Lower leg skin (tissue), 3 donors: ENCODE results near the gene POU5F1.
"Not testable (repeated sequence)": the region's sequence is repeated elsewhere in the genome, so short reads cannot be mapped to it uniquely, and the experiment has no call there.

Source experiments
- POLR2A ChIP-seq, 2 donors: fragments of 450-650 bp; IDR thresholded peaks; one replicate each; pipeline ENCODE4 v1.6.1; 2016 to 2017; ENCODE audit warnings: antibody characterized with exemption in 2 of 2, mild to moderate bottlenecking in 1 of 2, moderate library complexity in 1 of 2
- TF ChIP-seq, protein P1 (sequence below), 3 donors: fragments of 450-650 bp; IDR thresholded peaks; one replicate each; pipeline ENCODE4 v1.5.1; 2016; ENCODE audit warnings: antibody characterized with exemption in 3 of 3, mild to moderate bottlenecking in 3 of 3, moderate library complexity in 2 of 3

DNA sequence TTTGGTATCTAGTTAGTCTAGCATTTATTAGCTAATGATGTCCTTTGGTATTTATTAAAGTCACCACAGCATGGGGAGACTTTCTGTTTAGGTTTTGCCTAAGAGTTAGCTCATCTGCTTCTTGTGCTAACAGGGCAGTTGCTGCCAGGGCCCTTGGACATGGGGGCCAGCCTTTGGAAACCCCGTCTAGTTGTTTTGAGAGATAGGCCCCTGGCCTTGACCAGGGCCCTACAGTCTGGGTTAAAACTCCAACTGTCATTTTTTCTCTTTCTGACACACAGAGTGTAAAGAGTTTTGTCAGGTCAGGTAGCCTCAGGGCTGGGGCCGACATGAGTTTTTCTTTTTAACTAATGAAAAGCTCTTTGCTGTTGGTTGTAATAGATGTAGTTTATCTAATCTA, 12.8 kb upstream of the POU5F1 start:
- TF ChIP-seq, protein P1, sequence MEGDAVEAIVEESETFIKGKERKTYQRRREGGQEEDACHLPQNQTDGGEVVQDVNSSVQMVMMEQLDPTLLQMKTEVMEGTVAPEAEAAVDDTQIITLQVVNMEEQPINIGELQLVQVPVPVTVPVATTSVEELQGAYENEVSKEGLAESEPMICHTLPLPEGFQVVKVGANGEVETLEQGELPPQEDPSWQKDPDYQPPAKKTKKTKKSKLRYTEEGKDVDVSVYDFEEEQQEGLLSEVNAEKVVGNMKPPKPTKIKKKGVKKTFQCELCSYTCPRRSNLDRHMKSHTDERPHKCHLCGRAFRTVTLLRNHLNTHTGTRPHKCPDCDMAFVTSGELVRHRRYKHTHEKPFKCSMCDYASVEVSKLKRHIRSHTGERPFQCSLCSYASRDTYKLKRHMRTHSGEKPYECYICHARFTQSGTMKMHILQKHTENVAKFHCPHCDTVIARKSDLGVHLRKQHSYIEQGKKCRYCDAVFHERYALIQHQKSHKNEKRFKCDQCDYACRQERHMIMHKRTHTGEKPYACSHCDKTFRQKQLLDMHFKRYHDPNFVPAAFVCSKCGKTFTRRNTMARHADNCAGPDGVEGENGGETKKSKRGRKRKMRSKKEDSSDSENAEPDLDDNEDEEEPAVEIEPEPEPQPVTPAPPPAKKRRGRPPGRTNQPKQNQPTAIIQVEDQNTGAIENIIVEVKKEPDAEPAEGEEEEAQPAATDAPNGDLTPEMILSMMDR (IDR thresholded peaks at IDR 0.05), result not testable (repeated sequence)
- TF ChIP-seq POLR2A (IDR thresholded peaks at IDR 0.05), result not testable (repeated sequence)
